WERI-Rb-1 (cell line): ENCODE results near the gene GATAD2B.

ENCODE experiments used
- DNase-seq: peaks from one replicate; pipeline ENCODE4 v3.0.0-alpha.2; 2020
- H3K27ac ChIP-seq: fragments of 250-450 bp; sonication (Bioruptor Pico); 2 replicates; pipeline ENCODE4 v1.5.1; 2020; ENCODE audit warnings: mild to moderate bottlenecking, moderate library complexity
- H3K27me3 ChIP-seq: fragments of 250-450 bp; sonication (Bioruptor Pico); 2 replicates; pipeline ENCODE4 v1.5.1; 2021; ENCODE audit warnings: mild to moderate bottlenecking, low read depth, moderate library complexity; ENCODE audit not compliant: insufficient read depth, severe bottlenecking
- H3K36me3 ChIP-seq: fragments of 250-450 bp; sonication (Bioruptor Pico); 2 replicates; pipeline ENCODE4 v1.5.1; 2020; ENCODE audit warnings: mild to moderate bottlenecking, moderate library complexity
- H3K4me3 ChIP-seq: 2 replicates; pipeline ENCODE4 v1.5.1; 2011; ENCODE audit warnings: low read depth, mild to moderate bottlenecking, control low read depth, low read length
- H3K9me3 ChIP-seq: fragments of 250-450 bp; sonication (Bioruptor Pico); 2 replicates; pipeline ENCODE4 v1.5.1; 2021; ENCODE audit warnings: mild to moderate bottlenecking, moderate library complexity; ENCODE audit not compliant: severe bottlenecking
- TF ChIP-seq, protein P1 (sequence below): IDR thresholded peaks from 2 replicates; pipeline ENCODE4 v1.5.1; 2011; ENCODE audit warnings: low read depth, mild to moderate bottlenecking, control low read depth, inconsistent platforms, low read length

The GATAD2B gene

DNA sequence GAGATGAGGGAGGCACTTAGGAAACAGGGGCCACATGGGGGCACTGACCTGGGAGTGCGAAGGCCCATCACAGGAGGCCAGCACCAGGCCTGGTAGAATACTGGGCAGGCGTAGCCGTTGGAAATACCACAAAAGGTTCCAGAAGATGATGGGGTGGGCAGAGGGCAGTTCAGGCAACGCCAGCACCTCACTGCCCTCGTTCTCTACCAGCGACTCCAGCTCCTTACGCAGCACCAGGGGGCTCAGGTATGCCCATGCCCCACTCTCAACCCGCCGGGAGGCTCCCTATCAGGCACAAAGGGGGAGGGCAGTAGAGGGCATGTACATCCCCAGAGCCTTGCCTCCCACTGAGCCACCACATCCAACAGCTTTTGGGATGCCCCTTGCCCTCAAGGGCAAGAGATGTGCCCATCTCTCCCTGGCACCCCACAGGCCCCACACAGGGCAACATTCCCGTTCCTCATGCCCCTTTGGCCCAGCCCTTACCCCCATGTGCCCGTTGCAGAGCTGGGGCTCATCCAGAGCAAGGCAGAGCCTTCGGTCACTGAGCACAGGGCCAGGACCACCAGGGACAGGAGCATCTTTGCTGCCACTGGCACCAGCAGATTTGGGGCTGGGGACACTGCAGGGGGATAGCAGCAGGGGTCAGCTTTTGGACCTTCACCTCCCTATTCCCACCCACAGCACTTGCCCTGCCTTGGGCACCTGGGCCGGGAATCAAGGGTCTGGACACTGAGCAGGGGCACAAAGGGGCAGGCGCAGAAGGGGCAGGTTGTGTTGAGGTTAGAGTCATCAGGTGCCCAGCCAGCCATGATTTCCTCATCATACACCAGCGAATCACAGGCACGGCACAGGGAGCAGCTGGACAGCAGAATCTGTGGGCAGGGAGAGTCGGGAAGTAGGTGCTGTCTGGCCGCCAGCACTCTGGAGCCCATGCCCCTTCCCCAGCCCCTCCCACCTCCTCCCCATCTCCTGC, 9.7 kb upstream of the GATAD2B start:
- TF ChIP-seq, protein P1, sequence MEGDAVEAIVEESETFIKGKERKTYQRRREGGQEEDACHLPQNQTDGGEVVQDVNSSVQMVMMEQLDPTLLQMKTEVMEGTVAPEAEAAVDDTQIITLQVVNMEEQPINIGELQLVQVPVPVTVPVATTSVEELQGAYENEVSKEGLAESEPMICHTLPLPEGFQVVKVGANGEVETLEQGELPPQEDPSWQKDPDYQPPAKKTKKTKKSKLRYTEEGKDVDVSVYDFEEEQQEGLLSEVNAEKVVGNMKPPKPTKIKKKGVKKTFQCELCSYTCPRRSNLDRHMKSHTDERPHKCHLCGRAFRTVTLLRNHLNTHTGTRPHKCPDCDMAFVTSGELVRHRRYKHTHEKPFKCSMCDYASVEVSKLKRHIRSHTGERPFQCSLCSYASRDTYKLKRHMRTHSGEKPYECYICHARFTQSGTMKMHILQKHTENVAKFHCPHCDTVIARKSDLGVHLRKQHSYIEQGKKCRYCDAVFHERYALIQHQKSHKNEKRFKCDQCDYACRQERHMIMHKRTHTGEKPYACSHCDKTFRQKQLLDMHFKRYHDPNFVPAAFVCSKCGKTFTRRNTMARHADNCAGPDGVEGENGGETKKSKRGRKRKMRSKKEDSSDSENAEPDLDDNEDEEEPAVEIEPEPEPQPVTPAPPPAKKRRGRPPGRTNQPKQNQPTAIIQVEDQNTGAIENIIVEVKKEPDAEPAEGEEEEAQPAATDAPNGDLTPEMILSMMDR: no peak
- no peaks in the 10 kb centered on the region for H3K9me3 ChIP-seq

DNA sequence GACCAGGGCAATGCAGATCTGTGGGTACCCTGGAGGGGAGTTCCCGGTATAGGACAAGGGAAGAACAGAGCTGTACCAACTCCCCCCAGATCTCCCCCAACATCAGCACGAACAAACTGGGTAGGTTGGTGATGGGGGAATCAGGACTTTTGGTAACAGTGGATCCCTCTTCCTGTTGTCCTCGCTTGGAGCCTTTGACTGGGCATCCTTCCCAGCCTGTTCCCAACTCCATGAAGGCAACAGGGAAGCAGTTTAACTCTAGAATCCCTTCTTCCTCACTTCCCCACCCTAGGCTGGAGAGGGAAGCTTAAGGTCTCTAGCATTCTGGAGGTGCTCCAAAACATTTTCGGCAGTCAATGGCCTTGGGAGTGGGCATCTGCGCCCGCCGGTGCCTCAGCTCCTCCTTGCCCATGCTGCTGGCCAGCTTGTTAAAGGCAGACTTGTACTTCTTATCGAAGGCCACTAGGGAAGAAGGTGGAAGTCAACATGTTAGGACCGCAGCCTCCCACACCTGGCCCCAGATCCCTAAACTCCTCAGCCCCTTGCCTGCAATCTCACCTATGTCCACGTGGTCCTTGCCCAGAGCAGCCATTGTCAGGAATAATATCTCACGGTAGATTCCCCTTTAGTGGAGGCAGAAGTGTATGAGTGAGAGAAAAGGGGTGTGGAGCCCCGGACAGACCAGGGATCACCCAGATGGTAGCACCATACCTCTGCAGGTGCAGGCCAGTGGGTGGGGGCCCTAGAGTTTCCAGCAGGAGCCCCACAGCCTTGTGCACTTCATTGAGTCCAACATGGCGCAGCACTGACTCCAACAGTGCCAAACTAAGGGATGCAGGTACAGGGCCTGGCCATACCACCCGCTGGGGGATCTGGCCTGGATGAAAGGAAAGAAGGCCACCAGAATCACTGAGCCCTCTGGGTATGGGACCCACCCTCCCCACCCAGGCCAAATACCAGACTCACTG, 7.5 kb upstream of the GATAD2B start:
- H3K4me3 ChIP-seq: no peak overlapping the region
- no peak for DNase-seq

More for the DNA sequence above, 9.7 kb upstream of the GATAD2B start:
- Histone ChIP-seq H3K27me3 (no peaks in the 10 kb centered on the region), H3K27ac (no peak overlapping the region), H3K36me3 (peaks cover 84% of the 10 kb centered on the region), H3K4me3 (no peak overlapping the region)
- DNase-seq: no peak

DNA sequence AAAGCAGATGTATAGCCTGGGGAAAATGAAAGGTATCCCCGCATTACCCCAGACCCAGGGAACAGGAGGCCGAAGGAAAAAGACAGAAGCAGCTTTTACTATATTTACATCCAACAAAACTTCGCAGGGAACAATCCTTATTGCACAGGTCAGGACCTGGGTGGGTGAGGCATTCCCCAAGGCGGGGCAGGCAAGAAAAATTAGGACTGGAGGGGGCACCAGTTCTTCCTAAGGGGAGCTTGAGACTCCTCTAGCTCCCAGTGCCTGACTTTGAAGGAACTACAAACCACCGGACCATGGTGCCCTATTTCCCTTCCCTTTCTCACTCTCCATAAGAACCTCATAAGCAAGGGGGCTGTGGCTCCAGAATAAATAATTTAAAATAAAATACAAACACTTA, 6.7 kb upstream of the GATAD2B start:
- no peak for DNase-seq
- Histone ChIP-seq H3K27ac (no peak overlapping the region), H3K4me3 (no peak overlapping the region), H3K27me3 (no peaks in the 10 kb centered on the region), H3K9me3 (no peaks in the 10 kb centered on the region), H3K36me3 (peaks cover 54% of the 10 kb centered on the region)
- TF ChIP-seq, protein P1: no peak

More for the DNA sequence above, 7.5 kb upstream of the GATAD2B start:
- no peaks in the 10 kb centered on the region for H3K27me3 ChIP-seq
- TF ChIP-seq, protein P1: 0 out of 2 replicates have a peak, but pooled peaks have one; percentile 10
- no peaks in the 10 kb centered on the region for H3K9me3 ChIP-seq
- H3K27ac ChIP-seq: no peak overlapping the region
- H3K36me3 ChIP-seq: peaks cover 62% of the 10 kb centered on the region

DNA sequence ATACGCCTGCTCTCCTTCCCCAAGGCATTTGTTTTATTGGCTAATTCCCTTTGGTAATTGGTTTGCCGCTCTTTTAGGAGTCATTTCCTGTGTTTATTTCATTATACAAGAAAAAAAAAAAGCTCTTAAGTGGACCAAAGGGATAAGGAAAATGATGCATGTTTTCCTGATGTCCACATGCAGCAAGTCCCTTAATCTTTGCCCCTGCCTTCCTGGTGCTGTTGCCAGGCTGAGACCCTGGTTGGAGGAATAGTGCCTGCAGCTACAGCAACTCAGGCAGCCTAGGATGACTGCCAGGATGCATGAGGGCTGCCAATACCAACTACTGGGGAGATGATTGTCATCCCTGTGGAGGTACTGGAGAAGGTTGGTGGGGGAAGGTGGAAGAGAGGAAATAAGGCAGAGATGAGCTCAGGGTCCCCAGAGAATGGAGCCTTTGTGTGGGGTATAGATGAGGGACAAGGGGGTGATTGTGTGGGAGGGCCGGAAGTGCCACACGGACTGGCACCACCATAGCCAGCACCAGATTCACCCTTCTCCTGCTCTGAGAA, 6.1 kb upstream of the GATAD2B start:
- TF ChIP-seq, protein P1: no peak
- no peak overlapping the region for H3K27ac ChIP-seq
- no peak overlapping the region for H3K4me3 ChIP-seq
- H3K36me3 ChIP-seq: peaks cover 48% of the 10 kb centered on the region
- no peak for DNase-seq
- H3K27me3 ChIP-seq: no peaks in the 10 kb centered on the region
- H3K9me3 ChIP-seq: no peaks in the 10 kb centered on the region

DNA sequence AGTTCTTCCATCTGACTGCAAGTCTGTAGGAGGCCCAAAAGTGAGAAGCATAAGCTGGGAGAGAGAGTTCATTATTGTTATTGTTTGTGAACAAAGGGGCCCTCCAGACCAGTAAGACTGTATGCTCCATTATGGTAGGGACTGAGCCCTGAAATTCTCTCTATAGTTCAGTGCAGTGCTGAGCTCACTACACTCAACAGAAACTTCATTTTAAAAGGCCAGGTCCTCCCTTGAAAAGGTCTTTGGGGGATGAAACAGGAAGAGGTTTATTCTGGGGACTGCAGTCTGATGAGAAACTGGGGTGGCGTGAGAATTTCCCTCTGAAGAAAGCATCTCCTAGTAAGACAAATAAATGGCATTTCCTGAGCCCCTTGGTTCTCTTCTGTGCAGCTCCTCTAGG, 5.5 kb upstream of the GATAD2B start:
- DNase-seq: no peak
- Histone ChIP-seq H3K27ac (no peak overlapping the region), H3K4me3 (no peak overlapping the region), H3K27me3 (no peaks in the 10 kb centered on the region), H3K9me3 (no peaks in the 10 kb centered on the region), H3K36me3 (peaks cover 42% of the 10 kb centered on the region)
- TF ChIP-seq, protein P1: no peak
